Mesothelial cell of epicardium (in vitro differentiated cells): ENCODE measurements around the gene PRORP. TPM values are rescaled to one million over a fixed set of nuclear protein-coding genes. Genes with fewer than 3 reads are reported as not detected.
A peak's percentile ranks its signal among the peaks of the same experiment; 100 is the strongest.

Source experiments
- DNase-seq, 2 experiments: peaks; one replicate each; pipeline ENCODE4 v3.0.0; 2021; ENCODE audit warnings: low spot score in 2 of 2; ENCODE audit not compliant: unreplicated experiment in 2 of 2
- H3K27ac Mint-ChIP-seq: 2 replicates; pipeline ENCODE4 v1.8.0; 2021; ENCODE audit warnings: mixed read lengths
- H3K27me3 Mint-ChIP-seq: 2 replicates; pipeline ENCODE4 v1.8.0; 2021; ENCODE audit warnings: low read depth, mixed read lengths
- H3K36me3 Mint-ChIP-seq: 2 replicates; pipeline ENCODE4 v1.8.0; 2021; ENCODE audit warnings: mixed read lengths
- H3K4me1 Mint-ChIP-seq: 2 replicates; pipeline ENCODE4 v1.8.0; 2021; ENCODE audit warnings: mixed read lengths
- H3K4me3 Mint-ChIP-seq: 2 replicates; pipeline ENCODE4 v1.8.0; 2021; ENCODE audit warnings: mild to moderate bottlenecking, moderate library complexity, mixed read lengths
- H3K9me3 Mint-ChIP-seq: 2 replicates; pipeline ENCODE4 v1.8.0; 2021; ENCODE audit warnings: mixed read lengths
- total RNA-seq: library from RNA; stranded (reverse); gene quantifications from 3 replicates; pipeline ENCODE4 v1.2.1, GENCODE V29; 2021
- TF ChIP-seq, protein P1 (sequence below): fragments of 200-600 bp; sonication (generic); IDR thresholded peaks from one replicate; pipeline ENCODE4 v1.5.0; 2021; ENCODE audit warnings: antibody characterized with exemption; ENCODE audit not compliant: unreplicated experiment

Gene PRORP
- total RNA-seq, 1 donor from 2014 or later, result 31.4 TPM

GRCh38 chr14:35114036-35114435 is 8.3 kb upstream of the PRORP start:
- Mint-ChIP-seq H3K9me3 (peaks cover 14% of the 10 kb centered on the region), H3K36me3 (peaks cover 48% of the 10 kb centered on the region), H3K27me3 (no peaks in the 10 kb centered on the region), H3K4me1 (peaks cover 6% of the 10 kb centered on the region), H3K4me3 (no peak overlapping the region), H3K27ac (peak overlapping the region; percentile 64)
- no peak for DNase-seq
- TF ChIP-seq, protein P1, sequence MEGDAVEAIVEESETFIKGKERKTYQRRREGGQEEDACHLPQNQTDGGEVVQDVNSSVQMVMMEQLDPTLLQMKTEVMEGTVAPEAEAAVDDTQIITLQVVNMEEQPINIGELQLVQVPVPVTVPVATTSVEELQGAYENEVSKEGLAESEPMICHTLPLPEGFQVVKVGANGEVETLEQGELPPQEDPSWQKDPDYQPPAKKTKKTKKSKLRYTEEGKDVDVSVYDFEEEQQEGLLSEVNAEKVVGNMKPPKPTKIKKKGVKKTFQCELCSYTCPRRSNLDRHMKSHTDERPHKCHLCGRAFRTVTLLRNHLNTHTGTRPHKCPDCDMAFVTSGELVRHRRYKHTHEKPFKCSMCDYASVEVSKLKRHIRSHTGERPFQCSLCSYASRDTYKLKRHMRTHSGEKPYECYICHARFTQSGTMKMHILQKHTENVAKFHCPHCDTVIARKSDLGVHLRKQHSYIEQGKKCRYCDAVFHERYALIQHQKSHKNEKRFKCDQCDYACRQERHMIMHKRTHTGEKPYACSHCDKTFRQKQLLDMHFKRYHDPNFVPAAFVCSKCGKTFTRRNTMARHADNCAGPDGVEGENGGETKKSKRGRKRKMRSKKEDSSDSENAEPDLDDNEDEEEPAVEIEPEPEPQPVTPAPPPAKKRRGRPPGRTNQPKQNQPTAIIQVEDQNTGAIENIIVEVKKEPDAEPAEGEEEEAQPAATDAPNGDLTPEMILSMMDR, result no peak

GRCh38 chr14:35116242-35116641 is 6.1 kb upstream of the PRORP start:
- DNase-seq, result no peak
- TF ChIP-seq, protein P1, result no peak
- H3K4me3 Mint-ChIP-seq, result no peak overlapping the region
- H3K36me3 Mint-ChIP-seq, result peaks cover 35% of the 10 kb centered on the region
- peaks cover 13% of the 10 kb centered on the region for H3K4me1 Mint-ChIP-seq
- no peaks in the 10 kb centered on the region for H3K27me3 Mint-ChIP-seq
- H3K27ac Mint-ChIP-seq, result no peak overlapping the region
- H3K9me3 Mint-ChIP-seq, result peaks cover 12% of the 10 kb centered on the region

GRCh38 chr14:35117112-35117511 is 5.2 kb upstream of the PRORP start:
- H3K36me3 Mint-ChIP-seq, result peaks cover 26% of the 10 kb centered on the region
- TF ChIP-seq, protein P1, result no peak
- DNase-seq, result no peak
- H3K27me3 Mint-ChIP-seq, result no peaks in the 10 kb centered on the region
- H3K27ac Mint-ChIP-seq, result no peak overlapping the region
- peaks cover 4% of the 10 kb centered on the region for H3K9me3 Mint-ChIP-seq
- H3K4me1 Mint-ChIP-seq, result peaks cover 13% of the 10 kb centered on the region
- H3K4me3 Mint-ChIP-seq, result no peak overlapping the region

GRCh38 chr14:35121026-35121886 is 1.1 kb upstream of the PRORP start:
- Mint-ChIP-seq H3K36me3 (peaks cover 10% of the 10 kb centered on the region), H3K4me3 (peak overlapping the region; percentile 97), H3K27ac (peak overlapping the region; percentile 100), H3K4me1 (peaks cover 32% of the 10 kb centered on the region), H3K9me3 (no peaks in the 10 kb centered on the region), H3K27me3 (no peaks in the 10 kb centered on the region)
- DNase-seq, result no peak
- TF ChIP-seq, protein P1, result no peak

DNA sequence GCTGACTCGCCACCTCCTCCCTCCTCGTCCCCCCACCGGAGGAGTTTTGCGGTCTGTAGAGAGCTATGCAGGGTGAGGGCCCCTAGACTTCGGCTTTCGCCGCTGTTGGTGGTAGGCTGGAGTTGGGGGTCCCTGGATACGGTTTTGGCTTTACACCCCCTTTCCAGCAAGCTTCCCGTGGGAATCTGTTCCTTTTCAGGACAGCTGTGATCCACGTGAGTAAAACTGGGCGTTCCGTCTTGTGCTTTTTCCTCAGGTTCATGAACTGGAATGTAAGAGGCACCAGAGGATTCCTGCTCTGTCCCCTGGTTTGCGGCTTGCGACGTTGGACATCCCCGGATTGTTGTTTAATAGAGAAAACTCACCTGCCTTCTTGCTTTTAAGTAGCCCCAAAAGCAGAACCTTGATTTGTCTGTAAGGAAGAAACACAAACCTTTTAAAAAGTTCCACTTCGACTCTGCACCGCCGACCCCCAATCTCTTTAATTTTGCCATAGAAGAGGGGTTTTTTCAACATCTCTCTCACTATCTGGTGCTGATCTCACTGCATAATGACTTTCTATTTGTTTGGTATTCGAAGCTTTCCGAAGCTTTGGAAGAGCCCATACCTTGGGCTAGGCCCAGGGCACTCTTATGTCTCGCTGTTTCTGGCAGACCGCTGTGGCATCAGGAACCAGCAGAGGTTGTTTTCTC is 490 bp downstream of the PRORP start:
- H3K27ac Mint-ChIP-seq, result peak overlapping the region; percentile 100
- peak overlapping the region; percentile 97 for H3K4me3 Mint-ChIP-seq
- peaks cover 33% of the 10 kb centered on the region for H3K4me1 Mint-ChIP-seq
- H3K9me3 Mint-ChIP-seq, result no peaks in the 10 kb centered on the region
- no peaks in the 10 kb centered on the region for H3K27me3 Mint-ChIP-seq
- peaks cover 13% of the 10 kb centered on the region for H3K36me3 Mint-ChIP-seq
- TF ChIP-seq, protein P1, result no peak
- DNase-seq, result no peak
